Neural cell (in vitro differentiated cells): ENCODE measurements around the gene DBNDD2. TPM values are rescaled to one million over a fixed set of nuclear protein-coding genes. Genes with fewer than 3 reads are reported as not detected.

Source experiments
- H2AFZ ChIP-seq: fragments of 200-600, 300-800 bp; sonication (generic), shearing (Covaris generic); 2 replicates; pipeline ENCODE4 v1.6.0; 2014; ENCODE audit warnings: low read depth, mild to moderate bottlenecking, antibody characterized with exemption, low read length, moderate library complexity
- H3F3A ChIP-seq: fragments of 200-600 bp; shearing (Covaris generic); 2 replicates; pipeline ENCODE4 v1.6.1; 2016; ENCODE audit warnings: mild to moderate bottlenecking, moderate library complexity, mixed read lengths, antibody characterized with exemption, low read length; ENCODE audit not compliant: insufficient read depth, poor library complexity, severe bottlenecking
- H3K27ac ChIP-seq: fragments of 200-600, 300-800 bp; sonication (generic), shearing (Covaris generic); 2 replicates; pipeline ENCODE4 v1.5.1; 2014; ENCODE audit warnings: mild to moderate bottlenecking, low read length, moderate library complexity
- H3K27me3 ChIP-seq: fragments of 300-800, 200-600 bp; sonication (generic), shearing (Covaris generic); 2 replicates; pipeline ENCODE4 v1.6.0; 2014; ENCODE audit warnings: mild to moderate bottlenecking, low read depth, low read length, moderate library complexity; ENCODE audit not compliant: insufficient read depth
- H3K36me3 ChIP-seq: fragments of 300-800, 200-600 bp; sonication (generic), shearing (Covaris generic); 2 replicates; pipeline ENCODE4 v1.5.1; 2014; ENCODE audit warnings: mild to moderate bottlenecking, antibody characterized with exemption, low read length, moderate library complexity; ENCODE audit not compliant: insufficient read depth
- H3K4me2 ChIP-seq: fragments of 300-800, 200-600 bp; sonication (generic), shearing (Covaris generic); 2 replicates; pipeline ENCODE4 v1.6.0; 2014; ENCODE audit warnings: mild to moderate bottlenecking, low read length
- H3K4me3 ChIP-seq: fragments of 300-800, 200-600 bp; sonication (generic), shearing (Covaris generic); 2 replicates; pipeline ENCODE4 v1.5.1; 2014; ENCODE audit warnings: mild to moderate bottlenecking, low read length, moderate library complexity
- H3K79me2 ChIP-seq: fragments of 200-600 bp; shearing (Covaris generic); replicated peaks from 2 replicates; pipeline ENCODE4 v1.6.0; 2014; ENCODE audit warnings: mild to moderate bottlenecking, low read length, moderate library complexity; ENCODE audit not compliant: insufficient read depth
- H3K9ac ChIP-seq: fragments of 300-800, 200-600 bp; sonication (generic), shearing (Covaris generic); 2 replicates; pipeline ENCODE4 v1.6.1; 2016; ENCODE audit warnings: mild to moderate bottlenecking, low read length, mixed read lengths
- H3K9me2 ChIP-seq: fragments of 200-600 bp; shearing (Covaris generic); 2 replicates; pipeline ENCODE4 v1.6.1; 2016; ENCODE audit warnings: mild to moderate bottlenecking, low read length, mixed read lengths; ENCODE audit not compliant: insufficient read depth
- H3K9me3 ChIP-seq: fragments of 200-600, 300-800 bp; sonication (generic), shearing (Covaris generic); 2 replicates; pipeline ENCODE4 v1.6.1; 2016; ENCODE audit warnings: mild to moderate bottlenecking, mixed run types, low read length, moderate library complexity, mixed read lengths
- H4K20me1 ChIP-seq: fragments of 200-600 bp; shearing (Covaris generic); 2 replicates; pipeline ENCODE4 v1.6.1; 2016; ENCODE audit warnings: mild to moderate bottlenecking, mixed run types; ENCODE audit not compliant: insufficient read depth
- CTCF ChIP-seq: fragments of 450-650 bp; IDR thresholded peaks from 2 replicates; pipeline ENCODE4 v1.5.1; 2014; ENCODE audit warnings: antibody characterized with exemption, mild to moderate bottlenecking, moderate library complexity; ENCODE audit not compliant: poor library complexity, severe bottlenecking
- EP300 ChIP-seq: fragments of 450-650 bp; conservative IDR thresholded peaks from 2 replicates; pipeline ENCODE4 v1.6.1; 2014; ENCODE audit warnings: antibody characterized with exemption, mild to moderate bottlenecking, moderate library complexity; ENCODE audit not compliant: poor library complexity, severe bottlenecking
- EZH2 ChIP-seq: fragments of 200-600, 300-800 bp; shearing (Covaris generic), sonication (generic); IDR thresholded peaks from 2 replicates; pipeline ENCODE4 v1.6.1; 2014; ENCODE audit warnings: antibody characterized with exemption, low read length, borderline replicate concordance, mild to moderate bottlenecking; ENCODE audit not compliant: insufficient read depth, poor library complexity, severe bottlenecking
- MXI1 ChIP-seq: fragments of 450-650 bp; conservative IDR thresholded peaks from 2 replicates; pipeline ENCODE4 v1.6.1; 2014; ENCODE audit warnings: antibody characterized with exemption, mild to moderate bottlenecking; ENCODE audit not compliant: poor library complexity, severe bottlenecking
- POLR2AphosphoS5 ChIP-seq: IDR thresholded peaks from 2 replicates; pipeline ENCODE4 v1.6.1; 2012
- RAD21 ChIP-seq: fragments of 450-650 bp; conservative IDR thresholded peaks from 2 replicates; pipeline ENCODE4 v1.6.1; 2014; ENCODE audit warnings: antibody characterized with exemption, mild to moderate bottlenecking, moderate library complexity
- REST ChIP-seq: IDR thresholded peaks from 2 replicates; pipeline ENCODE4 v1.6.1; 2012; ENCODE audit warnings: borderline replicate concordance
- SMC3 ChIP-seq: fragments of 450-650 bp; conservative IDR thresholded peaks from 2 replicates; pipeline ENCODE4 v1.6.1; 2014; ENCODE audit warnings: antibody characterized with exemption, mild to moderate bottlenecking, moderate library complexity; ENCODE audit not compliant: poor library complexity
- TAF1 ChIP-seq: IDR thresholded peaks from 2 replicates; pipeline ENCODE4 v1.6.1; 2012; ENCODE audit warnings: low read depth
- polyA plus RNA-seq: library from polyadenylated mRNA; depleted of rRNA; stranded (reverse); fragments of >200 nt; gene quantifications from 2 replicates; pipeline ENCODE4 v1.2.3, GENCODE V29; 2014

The DBNDD2 gene
- polyA plus RNA-seq, 1 donor from 2014 or later, result 9.1 TPM

GRCh38 chr20:45392733-45393132 lies 15.4 kb upstream of the DBNDD2 start:
- Histone ChIP-seq H2AFZ (no peak overlapping the region), H3K4me2 (no peak overlapping the region), H3K79me2 (peaks cover 6% of the 10 kb centered on the region), H3K36me3 (no peaks in the 10 kb centered on the region), H3K9me3 (no peaks in the 10 kb centered on the region), H3K9ac (no peak overlapping the region), H4K20me1 (no peaks in the 10 kb centered on the region), H3K27me3 (no peaks in the 10 kb centered on the region), H3K9me2 (no peaks in the 10 kb centered on the region), H3K27ac (peak overlapping the region; percentile 29), H3K4me3 (peak overlapping the region; percentile 11), H3F3A (no peaks in the 10 kb centered on the region)
- no peak for TF ChIP-seq MXI1
- TF ChIP-seq POLR2AphosphoS5, result peak; percentile 21
- peak; percentile 59 for TF ChIP-seq RAD21
- no peak for TF ChIP-seq REST
- TF ChIP-seq EP300, result peak; percentile 46
- TF ChIP-seq SMC3, result peak; percentile 56
- no peak for TF ChIP-seq TAF1
- TF ChIP-seq EZH2, result no peak
- TF ChIP-seq CTCF, result peak; percentile 71

GRCh38 chr20:45394221-45395113 lies 13.6 kb upstream of the DBNDD2 start:
- Histone ChIP-seq H3F3A (no peaks in the 10 kb centered on the region), H2AFZ (no peak overlapping the region), H3K79me2 (peaks cover 6% of the 10 kb centered on the region), H3K9me3 (no peaks in the 10 kb centered on the region), H3K27ac (no peak overlapping the region), H3K27me3 (no peaks in the 10 kb centered on the region), H3K36me3 (no peaks in the 10 kb centered on the region), H4K20me1 (no peaks in the 10 kb centered on the region), H3K4me2 (no peak overlapping the region), H3K9ac (no peak overlapping the region), H3K4me3 (no peak overlapping the region), H3K9me2 (no peaks in the 10 kb centered on the region)
- TF ChIP-seq REST (no peak), EP300 (no peak), EZH2 (no peak), RAD21 (no peak), TAF1 (no peak), MXI1 (no peak), SMC3 (no peak), POLR2AphosphoS5 (no peak)
